SU-DHL-6 (cell line): ENCODE results near the gene SSRP1.

Source experiments
- H2AFZ ChIP-seq: fragments of 200-600 bp; sonication (generic); 2 replicates; pipeline ENCODE4 v1.6.1; 2014; ENCODE audit warnings: low read depth, mild to moderate bottlenecking, moderate library complexity, mixed read lengths, antibody characterized with exemption, low read length; ENCODE audit not compliant: severe bottlenecking
- H3F3A ChIP-seq: fragments of 200-600 bp; shearing (Covaris generic); 2 replicates; pipeline ENCODE4 v1.6.0; 2016; ENCODE audit warnings: antibody characterized with exemption, mild to moderate bottlenecking; ENCODE audit not compliant: insufficient read depth
- H3K27ac ChIP-seq: fragments of 200-600 bp; sonication (generic); 2 replicates; pipeline ENCODE4 v1.5.1; 2016; ENCODE audit warnings: low read depth, mild to moderate bottlenecking, low read length, moderate library complexity, mixed read lengths
- H3K27me3 ChIP-seq: fragments of 200-600 bp; sonication (generic), shearing (Covaris generic); 2 replicates; pipeline ENCODE4 v1.6.0; 2014; ENCODE audit warnings: mild to moderate bottlenecking, low read length
- H3K36me3 ChIP-seq: fragments of 200-600 bp; sonication (generic); 2 replicates; pipeline ENCODE4 v1.6.1; 2014; ENCODE audit warnings: mild to moderate bottlenecking, low read length, mixed read lengths
- H3K4me2 ChIP-seq: fragments of 300-600, 200-600 bp; shearing (Covaris generic), sonication (generic); 2 replicates; pipeline ENCODE4 v1.6.0; 2014; ENCODE audit warnings: low read length, low read depth, mild to moderate bottlenecking; ENCODE audit not compliant: poor library complexity, severe bottlenecking
- H3K4me3 ChIP-seq: fragments of 200-600 bp; sonication (generic); 2 replicates; pipeline ENCODE4 v1.5.1; 2014; ENCODE audit warnings: antibody characterized with exemption, low read length, mild to moderate bottlenecking, mixed read lengths; ENCODE audit not compliant: insufficient read depth, poor library complexity, severe bottlenecking
- H3K79me2 ChIP-seq: fragments of 200-600 bp; sonication (generic); 2 replicates; pipeline ENCODE4 v1.6.1; 2014; ENCODE audit warnings: mild to moderate bottlenecking, low read length, moderate library complexity; ENCODE audit not compliant: insufficient read depth
- H3K9ac ChIP-seq: fragments of 200-600 bp; sonication (generic); 2 replicates; pipeline ENCODE4 v1.7.0; 2014; ENCODE audit warnings: mild to moderate bottlenecking, low read length
- H3K9me2 ChIP-seq: fragments of 200-600 bp; sonication (generic); replicated peaks from 2 replicates; pipeline ENCODE4 v1.6.1; 2014; ENCODE audit warnings: low read length; ENCODE audit not compliant: insufficient read depth
- H3K9me3 ChIP-seq: fragments of 200-600 bp; sonication (generic); 2 replicates; pipeline ENCODE4 v1.6.1; 2014; ENCODE audit warnings: low read length, mixed read lengths; ENCODE audit not compliant: insufficient read depth
- H4K20me1 ChIP-seq: fragments of 200-600 bp; sonication (generic); 2 replicates; pipeline ENCODE4 v1.6.1; 2014; ENCODE audit warnings: low read depth, mild to moderate bottlenecking, antibody characterized with exemption, low read length, moderate library complexity, mixed read lengths
- CTCF ChIP-seq: fragments of 200-600 bp; sonication (generic); IDR thresholded peaks from one replicate; pipeline ENCODE4 v1.5.1; 2017; ENCODE audit warnings: antibody characterized with exemption, mild to moderate bottlenecking, low read length, moderate library complexity; ENCODE audit not compliant: insufficient read depth, poor library complexity, severe bottlenecking
- EZH2phosphoT487 ChIP-seq: fragments of 200-600 bp; sonication (generic), shearing (Covaris generic); conservative IDR thresholded peaks from 2 replicates; pipeline ENCODE4 v1.6.1; 2018; ENCODE audit warnings: mild to moderate bottlenecking, antibody characterized with exemption, low read length, moderate library complexity, mixed read lengths

Gene SSRP1

GRCh38 chr11:57336111-57336666 is 497 bp upstream of the SSRP1 start:
- Histone ChIP-seq H3K9me3 (no peaks in the 10 kb centered on the region), H3K79me2 (peaks cover 30% of the 10 kb centered on the region), H2AFZ (peak overlapping the region; percentile 87), H4K20me1 (no peaks in the 10 kb centered on the region), H3K27me3 (no peaks in the 10 kb centered on the region), H3F3A (no peaks in the 10 kb centered on the region), H3K9ac (peak overlapping the region; percentile 88), H3K36me3 (peaks cover 11% of the 10 kb centered on the region), H3K27ac (peak overlapping the region; percentile 39; the same call in 1 of the 2 replicates), H3K4me2 (peak overlapping the region; percentile 78), H3K9me2 (no peaks in the 10 kb centered on the region), H3K4me3 (peak overlapping the region; percentile 66)
- no peak for TF ChIP-seq CTCF
- TF ChIP-seq EZH2phosphoT487, result no peak

DNA sequence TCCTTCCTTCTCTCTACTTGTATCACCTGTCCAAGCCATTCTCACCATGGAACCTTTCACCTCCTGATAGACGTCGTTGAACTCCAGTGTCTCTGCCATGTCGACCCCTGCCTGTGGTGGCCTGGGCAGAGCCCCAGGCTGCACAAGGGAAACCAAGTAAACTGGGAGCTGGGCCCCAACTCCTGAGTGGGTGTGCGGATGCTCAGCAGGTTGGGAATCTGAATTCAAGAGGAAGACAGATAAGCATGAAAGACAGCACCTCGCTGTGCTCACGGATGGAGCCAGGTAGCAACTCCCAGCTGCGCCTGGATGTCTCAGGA is 709 bp downstream of the SSRP1 start:
- no peaks in the 10 kb centered on the region for H3K9me2 ChIP-seq
- H3K9me3 ChIP-seq, result no peaks in the 10 kb centered on the region
- H3F3A ChIP-seq, result no peaks in the 10 kb centered on the region
- TF ChIP-seq EZH2phosphoT487 (no peak), CTCF (no peak)
- H4K20me1 ChIP-seq, result no peaks in the 10 kb centered on the region
- peak overlapping the region; percentile 89 for H3K4me2 ChIP-seq
- peak overlapping the region; percentile 88 for H3K9ac ChIP-seq
- no peaks in the 10 kb centered on the region for H3K27me3 ChIP-seq
- H3K36me3 ChIP-seq, result peaks cover 15% of the 10 kb centered on the region
- H3K4me3 ChIP-seq, result peak overlapping the region; percentile 66
- H3K27ac ChIP-seq, result peak overlapping the region; percentile 69
- peak overlapping the region; percentile 50 for H2AFZ ChIP-seq
- H3K79me2 ChIP-seq, result peaks cover 30% of the 10 kb centered on the region

GRCh38 chr11:57332694-57333440 is 2.8 kb downstream of the SSRP1 start:
- H3K79me2 ChIP-seq, result peaks cover 30% of the 10 kb centered on the region
- H2AFZ ChIP-seq, result no peak overlapping the region
- no peaks in the 10 kb centered on the region for H3K27me3 ChIP-seq
- no peak overlapping the region for H3K9ac ChIP-seq
- H3K9me2 ChIP-seq, result no peaks in the 10 kb centered on the region
- no peak overlapping the region for H3K27ac ChIP-seq
- TF ChIP-seq EZH2phosphoT487 (no peak), CTCF (no peak)
- H3K4me2 ChIP-seq, result no peak overlapping the region
- H4K20me1 ChIP-seq, result no peaks in the 10 kb centered on the region
- no peaks in the 10 kb centered on the region for H3K9me3 ChIP-seq
- H3K36me3 ChIP-seq, result peaks cover 15% of the 10 kb centered on the region
- no peak overlapping the region for H3K4me3 ChIP-seq
- H3F3A ChIP-seq, result no peaks in the 10 kb centered on the region
